Fibroblast of skin of back (primary cell): ENCODE measurements around the gene ALDH3B1.
A peak's percentile ranks its signal among the peaks of the same experiment; 100 is the strongest.

ENCODE experiments used
- DNase-seq: peaks from one replicate; pipeline ENCODE4 v3.0.0-alpha.2; 2013

Gene ALDH3B1

GRCh38 chr11:68032997-68033707 lies 23.0 kb downstream of the ALDH3B1 start:
- DNase-seq = no peak

- no peak for DNase-seq
Measured at GRCh38 chr11:68033708-68034045, 23.6 kb downstream of the ALDH3B1 start.

GRCh38 chr11:68035266-68035876 lies 25.2 kb downstream of the ALDH3B1 start:
- no peak for DNase-seq

- no peak for DNase-seq
Measured at GRCh38 chr11:68036141-68036716, 26.1 kb downstream of the ALDH3B1 start.

GRCh38 chr11:68036717-68037239 lies 26.7 kb downstream of the ALDH3B1 start:
- no peak for DNase-seq

- DNase-seq = no peak
Measured at GRCh38 chr11:68037411-68038225, 27.5 kb downstream of the ALDH3B1 start.

- no peak for DNase-seq
Measured at GRCh38 chr11:68038226-68038717, 28.1 kb downstream of the ALDH3B1 start.

- peak; percentile 83 for DNase-seq
Measured at GRCh38 chr11:68038718-68039525, 28.8 kb downstream of the ALDH3B1 start, which contains the start of gene TCIRG1. TCIRG1 (plus strand) TSS chr11:68039025; CDS start chr11:68041272, 2,247 bp downstream.

GRCh38 chr11:68039526-68040086 lies 29.5 kb downstream of the ALDH3B1 start:
- DNase-seq = no peak

- DNase-seq = peak; percentile 78
Measured at GRCh38 chr11:68040101-68040956, 30.2 kb downstream of the ALDH3B1 start.

GRCh38 chr11:68040957-68041591 lies 30.9 kb downstream of the ALDH3B1 start:
- DNase-seq = no peak

- no peak for DNase-seq
Measured at GRCh38 chr11:68041617-68042218, 31.6 kb downstream of the ALDH3B1 start.

GRCh38 chr11:68042219-68043028 lies 32.3 kb downstream of the ALDH3B1 start:
- no peak for DNase-seq

- DNase-seq = no peak
Measured at GRCh38 chr11:68043029-68043348, 32.9 kb downstream of the ALDH3B1 start.

- DNase-seq = peak; percentile 75
Measured at GRCh38 chr11:68043349-68044144, 33.4 kb downstream of the ALDH3B1 start.

- DNase-seq = no peak
Measured at GRCh38 chr11:68044145-68044813, 34.2 kb downstream of the ALDH3B1 start.

GRCh38 chr11:68044898-68045351 lies 34.8 kb downstream of the ALDH3B1 start:
- no peak for DNase-seq
